ENCODE data around the gene ANK3. TPM values are rescaled to one million over a fixed set of nuclear protein-coding genes. Genes with fewer than 3 reads are reported as not detected.

ANK3 gene
- total and polyA plus RNA-seq, 2 donors from 2014 or later = 38.2 to 214 TPM

GRCh38 chr10:60367431-60367830 lies 22.2 kb downstream of the ANK3 start:
- Histone ChIP-seq H3K27me3 (ENCODE audit: control insufficient read depth, insufficient read depth, low read length) (no peaks in the 10 kb centered on the region), H3K27ac (ENCODE audit: low read depth in 2 of 2, low read length in 2 of 2) (no peak overlapping the region), H3K9me3 (ENCODE audit: control insufficient read depth in 2 of 3, insufficient read depth in 1 of 3, low read length in 3 of 3) (no peaks in the 10 kb centered on the region), H3K36me3 (ENCODE audit: control insufficient read depth in 2 of 3, insufficient read depth in 3 of 3, low read length in 3 of 3) (no peaks in the 10 kb centered on the region), H3K4me1 (ENCODE audit: control insufficient read depth in 2 of 3, insufficient read depth in 2 of 3, low read depth in 1 of 3, low read length in 3 of 3) (no peaks in the 10 kb centered on the region), H3K9ac (ENCODE audit: low read length in 3 of 3) (no peak overlapping the region), H3K4me3 (ENCODE audit: low read length in 3 of 3) (no peak overlapping the region)
- TF ChIP-seq CTCF (IDR thresholded peaks at IDR 0.05; ENCODE audit: borderline replicate concordance, extremely low read depth, insufficient read depth) = no peak
- no peak for FAIRE-seq
- no peak for DNase-seq
- intact Hi-C loops (cut with DNase I) = no loop called here

GRCh38 chr10:60367024-60367423 lies 22.7 kb downstream of the ANK3 start:
- intact Hi-C loops (cut with DNase I) = no loop called here
- Histone ChIP-seq H3K4me3 (ENCODE audit: low read length in 3 of 3) (no peak overlapping the region), H3K27ac (ENCODE audit: low read depth in 2 of 2, low read length in 2 of 2) (no peak overlapping the region), H3K4me1 (ENCODE audit: control insufficient read depth in 2 of 3, insufficient read depth in 2 of 3, low read depth in 1 of 3, low read length in 3 of 3) (no peaks in the 10 kb centered on the region), H3K27me3 (ENCODE audit: control insufficient read depth, insufficient read depth, low read length) (no peaks in the 10 kb centered on the region), H3K36me3 (ENCODE audit: control insufficient read depth in 2 of 3, insufficient read depth in 3 of 3, low read length in 3 of 3) (no peaks in the 10 kb centered on the region), H3K9ac (ENCODE audit: low read length in 3 of 3) (no peak overlapping the region), H3K9me3 (ENCODE audit: control insufficient read depth in 2 of 3, insufficient read depth in 1 of 3, low read length in 3 of 3) (no peaks in the 10 kb centered on the region)
- DNase-seq = no peak
- no peak for TF ChIP-seq CTCF (IDR thresholded peaks at IDR 0.05; ENCODE audit: borderline replicate concordance, extremely low read depth, insufficient read depth)
- FAIRE-seq = no peak

GRCh38 chr10:60363187-60363586 lies 26.5 kb downstream of the ANK3 start:
- no peaks in the 10 kb centered on the region for H3K36me3 ChIP-seq (ENCODE audit: control insufficient read depth in 2 of 3, insufficient read depth in 3 of 3, low read length in 3 of 3)
- no peak overlapping the region for H3K9ac ChIP-seq (ENCODE audit: low read length in 3 of 3)
- DNase-seq = no peak
- no peak for FAIRE-seq
- intact Hi-C loops (cut with DNase I) = no loop called here
- no peaks in the 10 kb centered on the region for H3K4me1 ChIP-seq (ENCODE audit: control insufficient read depth in 2 of 3, insufficient read depth in 2 of 3, low read depth in 1 of 3, low read length in 3 of 3)
- no peaks in the 10 kb centered on the region for H3K27me3 ChIP-seq (ENCODE audit: control insufficient read depth, insufficient read depth, low read length)
- H3K9me3 ChIP-seq (ENCODE audit: control insufficient read depth in 2 of 3, insufficient read depth in 1 of 3, low read length in 3 of 3) = no peaks in the 10 kb centered on the region
- H3K4me3 ChIP-seq (ENCODE audit: low read length in 3 of 3) = no peak overlapping the region
- H3K27ac ChIP-seq (ENCODE audit: low read depth in 2 of 2, low read length in 2 of 2) = no peak overlapping the region
- TF ChIP-seq CTCF (IDR thresholded peaks at IDR 0.05; ENCODE audit: borderline replicate concordance, extremely low read depth, insufficient read depth) = no peak

GRCh38 chr10:60362461-60362860 lies 27.2 kb downstream of the ANK3 start:
- FAIRE-seq (no peak), DNase-seq (no peak)
- no peaks in the 10 kb centered on the region for H3K36me3 ChIP-seq (ENCODE audit: control insufficient read depth in 2 of 3, insufficient read depth in 3 of 3, low read length in 3 of 3)
- no peak overlapping the region for H3K27ac ChIP-seq (ENCODE audit: low read depth in 2 of 2, low read length in 2 of 2)
- no peak overlapping the region for H3K4me3 ChIP-seq (ENCODE audit: low read length in 3 of 3)
- intact Hi-C loops (cut with DNase I) = no loop called here
- H3K4me1 ChIP-seq (ENCODE audit: control insufficient read depth in 2 of 3, insufficient read depth in 2 of 3, low read depth in 1 of 3, low read length in 3 of 3) = no peaks in the 10 kb centered on the region
- no peaks in the 10 kb centered on the region for H3K9me3 ChIP-seq (ENCODE audit: control insufficient read depth in 2 of 3, insufficient read depth in 1 of 3, low read length in 3 of 3)
- H3K9ac ChIP-seq (ENCODE audit: low read length in 3 of 3) = no peak overlapping the region
- no peak for TF ChIP-seq CTCF (IDR thresholded peaks at IDR 0.05; ENCODE audit: borderline replicate concordance, extremely low read depth, insufficient read depth)
- no peaks in the 10 kb centered on the region for H3K27me3 ChIP-seq (ENCODE audit: control insufficient read depth, insufficient read depth, low read length)

Measured in kidney (tissue), 14 donors.